Astrocyte of the spinal cord (primary cell): Measurements from ENCODE around the gene EMC8.
A peak's percentile ranks its signal among the peaks of the same experiment; 100 is the strongest.

Experiments
- DNase-seq: peaks from one replicate; pipeline ENCODE4 v3.0.0; 2011; ENCODE audit warnings: low read depth, low spot score
- H3K4me3 ChIP-seq: 2 replicates; pipeline ENCODE4 v1.5.1; 2011; ENCODE audit warnings: low read depth, mild to moderate bottlenecking, low read length, moderate library complexity
- CTCF ChIP-seq: IDR thresholded peaks from 2 replicates; pipeline ENCODE4 v1.5.1; 2012; ENCODE audit warnings: low read depth, mild to moderate bottlenecking, low read length, inconsistent platforms
- in situ Hi-C: cut with HindIII; loops from 2 replicates; pipeline ENCODE4 v1.10.0; 2017; ENCODE audit warnings: low sequenced_read_pairs

Gene EMC8

GRCh38 chr16:85806539-85806938, 7.2 kb upstream of the EMC8 start:
- TF ChIP-seq CTCF, result no peak
- in situ Hi-C loops, result no loop called here
- no peak overlapping the region for H3K4me3 ChIP-seq
- no peak for DNase-seq

- TF ChIP-seq CTCF, result no peak
- in situ Hi-C loops, result no loop called here
- no peak for DNase-seq
- H3K4me3 ChIP-seq, result no peak overlapping the region
Measured at GRCh38 chr16:85805442-85806045, 6.2 kb upstream of the EMC8 start.

- in situ Hi-C loops, result no loop called here
- no peak for DNase-seq
- no peak for TF ChIP-seq CTCF
- H3K4me3 ChIP-seq, result no peak overlapping the region
Measured at GRCh38 chr16:85803570-85803969, 4.2 kb upstream of the EMC8 start.

GRCh38 chr16:85800321-85800669, 951 bp upstream of the EMC8 start:
- in situ Hi-C loops, result no loop called here
- no peak for DNase-seq
- H3K4me3 ChIP-seq, result peak overlapping the region; percentile 93
- no peak for TF ChIP-seq CTCF

- DNase-seq, result no peak
- in situ Hi-C loops, result no loop called here
Measured at GRCh38 chr16:85798901-85799496, 345 bp downstream of the EMC8 start.

GRCh38 chr16:85798283-85798776, 1.0 kb downstream of the EMC8 start:
- no peak for DNase-seq
- peak overlapping the region; percentile 93 for H3K4me3 ChIP-seq
- in situ Hi-C loops, result no loop called here
- TF ChIP-seq CTCF, result no peak

More at GRCh38 chr16:85798901-85799496, 345 bp downstream of the EMC8 start:
- H3K4me3 ChIP-seq, result peak overlapping the region; percentile 93
- no peak for TF ChIP-seq CTCF
